ENCODE measurements around the gene ATRAID.

The ATRAID gene

DNA sequence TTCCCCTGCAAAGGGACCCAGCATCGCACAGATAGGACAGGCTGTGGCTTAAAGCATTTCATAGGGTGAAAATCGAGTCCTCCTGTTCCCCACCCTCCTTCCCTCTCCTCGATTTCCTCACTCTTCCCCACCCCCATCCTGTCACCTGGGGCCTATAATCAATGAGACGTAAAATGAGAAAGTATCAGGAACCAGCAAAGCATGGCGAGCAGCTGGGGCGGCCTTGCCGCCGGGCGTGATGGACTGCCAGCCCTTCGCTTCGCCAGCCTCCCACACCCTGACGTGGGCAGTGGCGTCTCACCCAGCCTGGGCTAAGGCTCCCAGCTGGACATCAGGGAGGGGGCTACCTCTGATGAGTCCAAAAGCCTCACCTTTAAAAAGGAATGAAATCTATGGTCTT lies 39.9 kb downstream of the ATRAID start:
- no peak for DNase-seq

DNA sequence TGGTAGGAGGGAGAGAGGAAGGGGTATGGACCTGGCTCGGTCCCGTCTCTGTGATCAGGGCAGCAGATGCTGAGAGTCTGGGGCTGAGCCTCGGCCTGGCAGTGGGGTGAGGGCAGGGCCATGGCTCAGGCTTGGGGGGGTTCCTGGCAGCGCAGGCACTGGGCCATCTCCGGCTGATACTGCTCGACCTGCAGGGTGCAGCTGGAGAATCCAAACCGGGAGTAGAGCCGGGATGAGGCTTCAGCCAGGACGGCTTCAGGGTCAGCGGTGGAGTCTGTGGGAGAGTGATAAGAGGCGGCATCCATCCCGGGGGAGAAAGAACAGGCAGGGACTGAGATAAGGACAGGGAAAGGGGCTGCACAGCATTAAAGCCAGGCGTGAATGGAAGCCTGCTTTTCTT lies 43.3 kb downstream of the ATRAID start:
- no peak for DNase-seq

DNA sequence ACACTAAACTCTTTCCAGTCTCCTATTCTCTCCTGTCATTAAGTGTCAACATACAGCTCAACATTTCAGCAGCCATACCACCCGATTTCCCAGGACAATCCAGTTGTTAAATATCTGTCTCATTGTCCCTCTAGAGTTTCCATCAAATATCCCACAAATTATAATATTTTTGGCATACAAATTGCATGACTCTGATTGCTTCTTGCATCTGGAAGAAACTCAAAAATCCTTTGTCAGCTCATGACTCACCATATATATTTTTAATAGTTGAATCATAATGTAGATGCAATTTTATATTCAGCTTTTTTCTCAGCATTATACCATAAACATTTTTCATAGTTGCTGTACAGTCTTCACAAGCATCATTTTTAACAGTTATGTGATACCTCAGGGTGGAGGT lies 43.8 kb downstream of the ATRAID start:
- no peak for DNase-seq

DNA sequence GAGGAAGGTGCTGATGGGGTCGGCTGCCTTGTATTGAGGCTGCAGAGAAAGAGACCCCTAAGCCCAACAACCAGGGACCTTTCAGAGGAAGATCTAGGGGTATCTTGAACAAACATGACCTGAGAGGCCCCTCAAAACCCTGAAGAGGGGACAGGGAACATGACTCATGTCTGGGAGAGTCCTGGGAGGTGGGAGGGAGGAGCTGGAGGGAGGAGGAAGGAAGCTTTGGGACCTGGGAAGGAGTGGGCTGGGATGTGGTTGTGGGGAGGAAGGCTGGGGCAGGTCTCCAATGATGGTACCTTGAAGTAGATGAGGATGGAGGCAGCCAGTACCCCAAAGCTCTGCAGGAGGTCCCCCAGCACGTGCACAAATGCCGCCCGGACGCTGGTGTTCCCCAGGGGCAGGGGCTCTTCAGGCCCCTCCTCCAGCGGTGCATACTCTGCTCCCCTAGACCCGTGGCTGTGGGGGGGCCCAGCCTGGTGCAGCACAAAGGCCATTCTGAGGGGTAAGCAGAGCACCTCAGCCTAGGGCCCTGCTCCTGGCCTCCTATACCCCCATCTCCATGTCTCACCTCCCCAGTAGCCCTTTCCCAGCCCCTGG lies 45.1 kb downstream of the ATRAID start:
- no peak for DNase-seq

DNA sequence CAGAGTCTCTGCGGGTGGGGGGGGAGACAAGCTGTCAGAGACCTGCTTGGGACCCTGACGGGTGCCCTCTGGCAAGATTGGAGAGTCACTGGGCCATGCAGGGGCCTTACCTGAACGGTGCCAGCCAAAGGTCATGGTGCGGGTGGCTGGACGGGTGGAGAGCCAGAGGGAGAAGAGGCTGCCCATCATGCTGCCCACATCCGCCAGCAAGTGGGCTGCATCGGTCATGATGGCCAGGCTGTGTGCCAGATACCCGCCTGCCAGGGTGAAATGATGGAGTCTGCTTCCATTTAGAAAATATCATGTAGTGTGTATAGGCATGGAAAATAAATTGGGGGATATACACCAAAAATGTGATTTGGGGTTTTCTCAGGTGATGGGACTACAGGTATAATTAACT lies 46.2 kb downstream of the ATRAID start:
- DNase-seq = no peak

DNA sequence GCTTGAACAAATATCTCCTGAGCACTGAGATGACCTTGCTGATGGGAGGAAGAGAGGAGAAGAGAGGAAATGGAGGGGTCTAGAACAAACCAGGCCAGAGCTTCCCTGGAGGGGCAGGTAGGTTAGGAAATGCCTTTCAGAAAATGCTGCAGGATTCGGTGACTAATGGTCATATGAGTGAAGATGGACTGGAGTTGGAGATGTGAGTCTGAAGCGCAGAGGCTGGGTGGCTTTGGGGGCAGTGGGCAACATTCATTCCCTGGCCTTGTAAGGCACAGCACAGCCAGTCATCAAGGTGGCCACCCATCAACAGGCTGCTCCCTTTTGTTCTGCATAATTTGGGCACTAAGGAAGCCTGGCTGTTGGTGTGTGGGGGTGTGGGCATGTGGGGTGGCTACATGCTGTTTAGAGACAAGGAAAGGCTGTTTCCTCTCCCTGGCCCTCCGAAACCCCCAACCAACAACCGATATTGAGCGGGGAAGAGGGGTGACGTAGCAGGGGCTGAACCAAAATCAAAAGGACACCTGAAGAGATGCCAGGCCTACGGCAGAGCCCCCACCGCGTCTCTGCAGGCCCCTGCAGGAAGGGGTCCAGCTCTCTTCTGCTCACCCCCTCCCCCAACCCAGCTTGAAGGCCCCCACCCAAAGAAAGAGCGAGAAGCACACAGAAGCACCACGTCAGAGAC lies 49.5 kb downstream of the ATRAID start:
- no peak for DNase-seq

DNA sequence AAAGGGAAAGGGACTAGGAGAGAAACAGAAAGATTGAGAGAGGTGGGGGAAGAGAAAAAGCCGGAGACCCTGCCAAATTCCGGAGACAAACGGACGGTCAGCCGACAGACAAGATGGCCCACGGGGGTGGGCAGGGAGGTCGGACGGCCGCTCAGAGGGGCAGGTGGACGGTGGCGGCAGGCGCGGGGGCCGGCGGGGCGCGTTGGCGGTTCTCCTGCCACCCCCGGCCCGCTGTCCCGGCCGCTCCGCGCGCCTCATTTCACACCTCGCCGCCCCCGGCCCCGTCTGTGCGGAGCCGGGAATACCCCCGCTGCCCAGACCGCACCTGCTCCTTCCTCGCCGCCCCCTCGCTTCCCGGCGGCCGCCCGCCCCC lies 50.1 kb downstream of the ATRAID start:
- no peak for DNase-seq

DNA sequence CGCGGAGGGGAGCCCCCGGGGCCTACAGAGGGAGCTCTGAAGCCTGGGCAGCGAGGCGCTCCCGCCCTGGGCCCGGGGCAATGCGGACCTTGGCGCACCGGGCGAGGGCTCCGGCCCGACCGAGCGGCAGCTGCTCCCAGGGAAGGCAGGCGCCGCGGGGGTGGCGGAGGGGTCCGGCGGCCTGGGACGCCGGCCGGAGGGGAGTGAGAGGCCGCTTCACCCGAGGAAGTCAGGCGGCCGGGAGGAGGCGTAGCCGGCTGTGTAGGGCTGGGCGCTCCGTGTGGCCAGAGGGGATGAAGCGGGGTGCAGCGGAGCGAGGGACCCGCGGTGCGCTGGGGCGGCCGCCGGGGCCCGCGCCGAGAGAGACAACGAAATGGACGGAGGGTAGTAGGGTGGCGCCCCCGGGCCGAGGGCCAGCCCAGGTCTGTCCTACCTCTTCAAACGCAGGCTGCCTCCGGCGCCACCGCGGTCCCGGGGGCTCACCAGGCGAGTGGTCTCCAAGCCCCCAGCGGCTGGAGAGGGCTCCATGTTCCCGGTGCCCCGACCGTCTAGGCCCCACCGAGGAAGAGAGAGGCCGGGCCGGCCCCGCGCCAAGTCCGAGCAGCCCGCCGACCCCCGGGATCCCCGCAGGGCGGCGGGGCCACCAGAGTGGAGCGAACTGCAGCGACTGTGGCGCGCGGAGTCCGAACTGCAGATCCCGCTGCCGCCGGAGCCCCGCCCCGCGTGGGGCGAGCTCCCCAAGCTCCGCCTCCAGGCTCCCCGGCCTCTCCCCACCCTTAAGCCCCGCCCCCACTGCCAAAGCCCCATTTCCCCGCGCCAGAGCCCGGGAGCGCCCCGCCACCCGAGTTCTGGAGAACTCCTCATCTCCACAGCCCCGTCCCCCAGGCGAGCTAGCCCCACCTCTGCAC lies 50.8 kb downstream of the ATRAID start, which contains the start of gene SLC30A3:
TSS of gene SLC30A3 (minus strand) at position 669 of the 908 bp plus-strand sequence. CDS start at position 528, 141 bp downstream.
- no peak for DNase-seq

DNA sequence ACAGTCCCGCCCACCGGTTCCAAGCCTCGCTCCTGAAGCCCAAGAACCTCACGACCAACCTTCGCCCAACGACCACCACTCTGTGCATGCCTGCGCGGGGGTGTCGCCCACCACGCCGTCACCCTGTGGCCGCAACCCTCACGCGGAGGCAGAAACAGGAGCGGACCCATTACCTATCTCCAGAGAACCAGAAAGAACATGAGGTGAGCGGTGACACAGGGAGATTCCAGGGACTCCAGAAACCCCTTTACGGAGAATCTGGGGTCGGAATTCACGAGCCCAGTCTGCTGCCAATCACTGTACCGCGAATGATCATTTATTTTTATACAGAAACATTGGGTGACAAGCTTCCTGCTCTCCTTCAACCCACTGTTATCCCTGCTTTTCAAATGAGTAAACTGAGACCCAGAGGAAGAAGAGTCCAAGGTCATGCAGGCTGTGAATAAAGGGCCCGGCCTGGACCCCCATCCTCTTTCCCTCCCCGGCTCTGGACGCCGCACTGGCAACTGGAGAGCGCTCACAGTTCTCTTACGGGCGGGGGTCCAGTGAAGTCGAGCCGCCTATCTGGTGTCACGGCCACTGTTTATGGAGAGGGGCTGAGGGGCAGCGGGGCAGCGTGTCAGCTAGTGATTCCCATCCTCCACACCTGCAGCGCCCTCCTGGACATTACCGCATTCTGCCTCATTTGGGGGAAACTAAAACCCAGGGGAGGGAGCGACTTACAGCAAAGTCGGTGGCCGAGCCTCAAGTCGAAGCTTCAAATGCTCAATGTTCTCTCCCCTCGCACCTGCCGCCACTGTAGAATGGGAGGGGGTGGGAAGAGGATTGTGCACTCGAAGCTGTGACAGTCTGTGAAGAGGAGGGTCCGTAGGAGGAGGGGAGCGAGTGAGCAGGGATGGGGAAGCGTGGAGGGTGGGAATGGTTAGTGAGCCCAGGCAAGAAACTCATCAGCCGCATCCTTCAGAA lies 51.7 kb downstream of the ATRAID start:
- DNase-seq = no peak

DNA sequence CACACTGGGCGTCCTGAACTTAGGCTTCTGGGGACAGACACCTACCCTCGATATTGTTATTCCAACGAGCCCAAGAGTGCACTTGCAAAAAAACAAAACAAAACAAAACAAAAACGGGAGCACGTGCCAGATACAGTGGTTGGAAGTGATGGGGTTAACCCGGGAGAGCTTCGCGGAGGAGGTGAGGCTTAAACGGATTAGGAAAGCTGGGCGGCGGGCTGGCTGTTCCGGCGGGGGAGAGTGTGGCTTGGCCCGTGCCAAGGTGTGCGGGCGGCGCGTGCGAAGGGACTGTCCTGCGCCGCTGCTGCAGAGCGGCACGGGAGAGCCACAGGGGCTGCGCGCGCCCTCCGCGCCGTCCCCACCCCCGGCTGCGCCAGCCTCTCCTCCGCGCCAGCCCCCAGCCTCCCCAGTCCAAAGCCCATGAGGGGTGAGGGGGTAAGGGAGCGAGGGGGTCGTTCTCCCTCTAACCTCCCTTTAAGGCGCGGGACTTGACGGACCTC lies 52.5 kb downstream of the ATRAID start:
- DNase-seq = peak; percentile 49

DNA sequence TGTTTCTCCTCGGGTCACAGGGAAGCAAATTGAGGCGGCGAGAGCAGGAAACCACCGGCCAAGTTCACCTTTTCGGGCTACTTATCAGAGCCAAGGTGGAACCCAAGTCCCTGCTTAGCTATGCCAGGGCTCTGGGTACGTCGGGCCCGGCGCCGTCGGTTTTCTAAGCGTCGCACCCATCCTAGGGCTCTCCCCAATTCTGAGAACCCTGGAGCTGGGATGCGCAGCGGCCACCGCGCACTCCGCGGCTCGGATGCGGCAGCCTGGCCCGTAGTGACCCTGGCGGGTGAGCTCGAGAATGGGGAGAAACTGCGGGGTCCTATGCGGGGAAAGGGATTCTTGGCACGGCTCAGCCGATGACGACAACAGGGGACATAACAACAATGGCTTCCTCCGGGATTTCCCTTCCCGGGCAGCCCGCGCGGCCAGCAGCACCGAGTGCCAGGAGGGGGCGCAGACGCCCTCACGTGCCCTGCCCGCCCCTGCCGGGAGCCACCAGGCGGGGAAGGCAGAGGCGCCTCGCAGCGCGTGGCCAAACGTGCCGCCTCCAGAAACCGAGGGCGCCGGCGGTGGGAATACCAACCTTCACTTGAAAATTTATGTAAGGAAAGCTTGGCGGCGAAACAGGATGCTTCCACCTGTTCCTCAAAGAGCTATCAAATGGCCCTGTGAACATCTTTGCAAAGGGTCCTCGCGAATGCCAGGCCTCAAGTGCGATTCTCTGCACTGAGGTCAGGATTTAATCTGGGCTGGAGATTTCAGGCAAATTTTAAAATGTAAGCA lies 53.1 kb downstream of the ATRAID start:
- DNase-seq = peak; percentile 90

DNA sequence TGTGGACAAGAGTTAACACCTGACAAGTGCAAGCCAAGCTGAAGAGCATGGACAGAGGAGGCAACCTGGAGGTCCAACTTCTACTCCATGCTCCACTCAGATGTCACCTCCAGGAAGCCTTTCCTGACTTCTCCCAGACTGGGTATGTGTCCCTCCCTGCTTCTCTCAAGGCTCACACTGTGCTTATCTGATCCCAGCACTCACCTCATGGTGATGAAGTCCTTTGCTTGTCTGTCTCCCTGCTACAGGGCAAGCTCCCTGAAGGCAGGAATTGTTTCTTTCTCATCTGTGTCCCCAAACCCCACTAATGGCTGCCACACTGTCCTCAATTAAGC lies 53.7 kb downstream of the ATRAID start:
- DNase-seq = no peak
